Keratinocyte (primary cell): ENCODE results near the gene VSIR.
A peak's percentile ranks its signal among the peaks of the same experiment; 100 is the strongest.

Experiments
- CTCF ChIP-seq, 3 experiments: IDR thresholded peaks in 1 of 3; conservative IDR thresholded peaks in 1 of 3; optimal IDR thresholded peaks in 1 of 3; 2 replicates in 2 of 3; 3 replicates in 1 of 3; pipeline versions ENCODE3 to v1.5.1; 2011; ENCODE audit warnings: low read length in 3 of 3, mild to moderate bottlenecking in 3 of 3, moderate library complexity in 2 of 3, control low read depth in 1 of 3, inconsistent platforms in 1 of 3; ENCODE audit not compliant: insufficient read depth in 2 of 3; ENCODE audit errors: extremely low read depth in 1 of 3
- EZH2 ChIP-seq: IDR thresholded peaks from one replicate; pipeline ENCODE4 v1.6.1; 2012; ENCODE audit warnings: inconsistent platforms, mild to moderate bottlenecking, low read length, moderate library complexity

- TF ChIP-seq CTCF (optimal IDR thresholded peaks at IDR 0.05 in 1 of 3, IDR thresholded peaks at IDR 0.05 in 1 of 3, conservative IDR thresholded peaks at IDR 0.05 in 1 of 3; ENCODE audit: extremely low read depth in 1 of 3, insufficient read depth in 2 of 3, low read length in 3 of 3) (peak; percentile 86 to 96 (median 95)), EZH2 (no peak)
Measured at GRCh38 chr10:71708301-71708703, 65.0 kb downstream of the VSIR start.
